ENCODE data around the gene BNC2.

The BNC2 gene

GRCh38 chr9:16689351-16689938 is 181.0 kb downstream of the BNC2 start:
- H3K4me3 ChIP-seq (ENCODE audit: low read depth, low read length): no peak overlapping the region
- no peak for DNase-seq (ENCODE audit: low read depth)
- TF ChIP-seq, protein P1, sequence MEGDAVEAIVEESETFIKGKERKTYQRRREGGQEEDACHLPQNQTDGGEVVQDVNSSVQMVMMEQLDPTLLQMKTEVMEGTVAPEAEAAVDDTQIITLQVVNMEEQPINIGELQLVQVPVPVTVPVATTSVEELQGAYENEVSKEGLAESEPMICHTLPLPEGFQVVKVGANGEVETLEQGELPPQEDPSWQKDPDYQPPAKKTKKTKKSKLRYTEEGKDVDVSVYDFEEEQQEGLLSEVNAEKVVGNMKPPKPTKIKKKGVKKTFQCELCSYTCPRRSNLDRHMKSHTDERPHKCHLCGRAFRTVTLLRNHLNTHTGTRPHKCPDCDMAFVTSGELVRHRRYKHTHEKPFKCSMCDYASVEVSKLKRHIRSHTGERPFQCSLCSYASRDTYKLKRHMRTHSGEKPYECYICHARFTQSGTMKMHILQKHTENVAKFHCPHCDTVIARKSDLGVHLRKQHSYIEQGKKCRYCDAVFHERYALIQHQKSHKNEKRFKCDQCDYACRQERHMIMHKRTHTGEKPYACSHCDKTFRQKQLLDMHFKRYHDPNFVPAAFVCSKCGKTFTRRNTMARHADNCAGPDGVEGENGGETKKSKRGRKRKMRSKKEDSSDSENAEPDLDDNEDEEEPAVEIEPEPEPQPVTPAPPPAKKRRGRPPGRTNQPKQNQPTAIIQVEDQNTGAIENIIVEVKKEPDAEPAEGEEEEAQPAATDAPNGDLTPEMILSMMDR (IDR thresholded peaks at IDR 0.05; ENCODE audit: insufficient read depth, low read depth, low read length, missing control alignments): no peak

DNA sequence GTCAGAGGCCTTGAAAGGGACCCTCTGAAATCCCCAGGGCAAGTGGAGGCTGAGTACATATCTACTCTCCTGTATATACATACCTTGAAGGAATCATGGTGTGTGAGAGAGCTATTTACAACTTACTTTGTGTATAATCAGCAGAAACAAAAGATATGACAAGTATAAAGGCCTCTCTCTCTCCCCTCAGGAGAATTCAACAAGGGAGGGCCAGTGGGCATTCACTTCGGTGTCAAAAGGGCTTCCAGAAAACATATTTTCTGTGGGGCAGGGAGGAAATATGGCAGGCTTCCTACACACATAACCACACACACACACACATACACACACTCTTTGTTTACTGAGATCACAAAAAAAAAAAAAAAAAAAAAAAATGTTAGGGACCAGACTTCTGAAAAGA is 181.7 kb downstream of the BNC2 start:
- H3K4me3 ChIP-seq (ENCODE audit: low read depth, low read length): no peak overlapping the region
- TF ChIP-seq, protein P1 (IDR thresholded peaks at IDR 0.05; ENCODE audit: insufficient read depth, low read depth, low read length, missing control alignments): no peak
- DNase-seq (ENCODE audit: low read depth): no peak

DNA sequence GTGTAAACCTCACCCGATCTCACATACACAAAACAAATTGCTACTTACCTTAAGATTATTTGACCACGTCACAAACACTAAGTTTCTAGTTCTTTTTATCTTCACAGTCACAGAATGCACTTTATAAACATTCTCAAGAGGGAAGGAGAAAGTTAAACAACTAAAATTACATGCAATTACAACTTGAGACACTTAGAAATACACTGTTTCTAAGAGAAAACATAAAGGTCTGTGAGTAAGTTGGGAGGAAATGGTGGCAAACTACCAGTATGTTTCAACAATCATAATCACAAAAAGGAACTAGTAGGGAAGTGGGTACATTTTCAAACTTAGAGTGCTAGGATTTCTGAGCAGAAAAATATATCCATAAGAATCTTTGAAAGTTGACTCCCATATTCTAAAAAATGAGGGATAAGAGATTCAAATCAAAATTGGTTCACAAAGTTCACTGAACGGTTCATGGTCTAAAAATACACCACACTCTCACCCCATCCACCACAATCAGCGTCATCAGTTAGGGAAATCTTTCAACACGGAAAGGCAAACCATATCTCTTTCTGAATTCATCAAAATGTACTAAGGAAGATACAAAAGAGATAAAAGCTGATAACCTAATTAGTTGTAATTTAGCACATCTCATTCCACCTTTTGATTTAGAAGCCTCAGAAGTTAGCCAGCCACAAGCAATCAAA is 182.6 kb downstream of the BNC2 start:
- TF ChIP-seq, protein P1 (IDR thresholded peaks at IDR 0.05; ENCODE audit: insufficient read depth, low read depth, low read length, missing control alignments): no peak
- DNase-seq (ENCODE audit: low read depth): no peak
- no peak overlapping the region for H3K4me3 ChIP-seq (ENCODE audit: low read depth, low read length)

DNA sequence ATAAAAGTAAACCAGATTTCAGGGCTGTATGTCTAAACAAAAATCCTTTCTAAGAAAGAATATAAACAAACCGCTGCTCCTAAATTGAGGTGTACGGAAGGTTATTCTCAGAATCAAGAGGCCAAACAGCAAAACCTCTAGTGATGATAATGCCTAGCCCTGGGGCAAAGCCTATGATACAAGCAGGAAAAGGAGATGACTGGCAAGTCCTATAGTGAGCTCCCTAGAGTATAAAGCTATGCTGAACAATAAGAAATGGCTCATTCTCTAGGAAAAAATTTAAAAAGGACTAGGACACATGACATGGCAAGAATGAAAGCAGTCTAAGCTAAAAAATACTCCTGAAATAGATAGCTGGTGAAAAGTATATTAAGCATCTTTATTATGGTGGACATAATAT is 187.1 kb downstream of the BNC2 start:
- TF ChIP-seq, protein P1 (IDR thresholded peaks at IDR 0.05; ENCODE audit: insufficient read depth, low read depth, low read length, missing control alignments): no peak
- no peak for DNase-seq (ENCODE audit: low read depth)
- H3K4me3 ChIP-seq (ENCODE audit: low read depth, low read length): no peak overlapping the region

GRCh38 chr9:16682273-16682672 is 188.2 kb downstream of the BNC2 start:
- no peak for DNase-seq (ENCODE audit: low read depth)
- TF ChIP-seq, protein P1 (IDR thresholded peaks at IDR 0.05; ENCODE audit: insufficient read depth, low read depth, low read length, missing control alignments): no peak
- no peak overlapping the region for H3K4me3 ChIP-seq (ENCODE audit: low read depth, low read length)

- TF ChIP-seq, protein P1 (IDR thresholded peaks at IDR 0.05; ENCODE audit: insufficient read depth, low read depth, low read length, missing control alignments): no peak
- no peak for DNase-seq (ENCODE audit: low read depth)
- no peak overlapping the region for H3K4me3 ChIP-seq (ENCODE audit: low read depth, low read length)
Observed at GRCh38 chr9:16681652-16681987, 188.8 kb downstream of the BNC2 start.

Measured in GM12865 (cell line).